Muscle layer of colon (tissue), 2 donors: ENCODE measurements around the gene ABHD12.
"Not testable (repeated sequence)": the region's sequence is repeated elsewhere in the genome, so short reads cannot be mapped to it uniquely, and the experiment has no call there.

Experiments
- H3K27ac ChIP-seq: one replicate; pipeline ENCODE4 v1.7.0; 2013; ENCODE audit warnings: low read depth, mild to moderate bottlenecking, low read length, moderate library complexity
- H3K27me3 ChIP-seq, 2 donors: one replicate each; pipeline ENCODE4 v1.7.0; 2013; ENCODE audit warnings: low read length in 2 of 2, mild to moderate bottlenecking in 2 of 2; ENCODE audit not compliant: insufficient read depth in 2 of 2, control insufficient read depth in 1 of 2
- H3K36me3 ChIP-seq: one replicate; pipeline ENCODE4 v1.7.0; 2013; ENCODE audit warnings: mild to moderate bottlenecking, low read length; ENCODE audit not compliant: insufficient read depth
- H3K4me1 ChIP-seq: one replicate; pipeline ENCODE4 v1.7.0; 2013; ENCODE audit warnings: mild to moderate bottlenecking, low read length; ENCODE audit not compliant: insufficient read depth
- H3K4me3 ChIP-seq, 2 donors: one replicate each; pipeline ENCODE4 v1.7.0; 2013; ENCODE audit warnings: low read length in 2 of 2, low read depth in 1 of 2, mild to moderate bottlenecking in 1 of 2, moderate library complexity in 1 of 2
- H3K9ac ChIP-seq: one replicate; pipeline ENCODE4 v1.7.0; 2013; ENCODE audit warnings: low read length
- H3K9me3 ChIP-seq: one replicate; pipeline ENCODE4 v1.7.0; 2013; ENCODE audit warnings: mild to moderate bottlenecking, low read length
- donor health status: abdominal sarcoma.
- donor health status: Adenocarcinoma of cecum.

ABHD12 gene

DNA sequence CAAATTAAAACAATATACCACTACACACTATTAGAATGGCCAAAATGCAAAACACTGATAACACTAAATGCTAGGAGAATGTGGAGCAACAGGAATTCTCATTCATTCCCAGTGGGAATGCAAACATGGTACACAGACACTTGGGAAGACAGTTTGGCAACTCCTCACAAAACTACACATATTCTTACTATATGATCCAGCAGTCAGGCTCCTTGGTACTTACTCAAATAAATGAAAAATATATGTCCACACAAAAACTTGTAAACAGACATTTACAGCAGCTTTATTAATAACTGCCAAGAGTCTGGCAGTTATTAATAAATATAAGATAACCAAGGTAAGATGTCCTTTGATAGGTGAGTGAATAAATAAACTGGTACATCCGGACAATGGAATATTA lies 44.9 kb downstream of the ABHD12 start:
- Histone ChIP-seq H3K4me1 (no peaks in the 10 kb centered on the region), H3K9ac (no peak overlapping the region), H3K9me3 (no peaks in the 10 kb centered on the region), H3K27me3 (no peaks in the 10 kb centered on the region), H3K27ac (no peak overlapping the region), H3K36me3 (no peaks in the 10 kb centered on the region), H3K4me3 (no peak overlapping the region)

DNA sequence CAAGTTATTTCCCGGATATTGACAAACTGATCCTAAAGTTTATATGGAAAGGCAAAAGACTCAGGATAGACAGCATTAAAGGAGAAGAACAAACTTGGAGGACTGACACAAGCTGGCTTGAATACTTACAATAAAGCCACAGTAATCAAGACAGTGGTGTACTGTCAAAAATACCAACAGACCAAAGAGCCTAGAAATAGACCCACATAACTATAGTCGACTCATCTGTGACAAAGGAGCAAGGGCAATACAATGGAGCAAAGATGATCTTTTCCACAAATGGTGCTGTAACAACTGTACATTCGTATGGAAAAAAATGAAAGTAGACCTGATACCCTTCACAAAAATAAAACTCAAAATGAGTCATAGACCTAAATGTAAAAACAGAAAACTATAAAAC lies 46.0 kb downstream of the ABHD12 start:
- no peak overlapping the region for H3K4me3 ChIP-seq
- no peaks in the 10 kb centered on the region for H3K27me3 ChIP-seq
- no peaks in the 10 kb centered on the region for H3K36me3 ChIP-seq
- no peak overlapping the region for H3K9ac ChIP-seq
- H3K9me3 ChIP-seq: no peaks in the 10 kb centered on the region
- H3K4me1 ChIP-seq: no peaks in the 10 kb centered on the region
- H3K27ac ChIP-seq: no peak overlapping the region

DNA sequence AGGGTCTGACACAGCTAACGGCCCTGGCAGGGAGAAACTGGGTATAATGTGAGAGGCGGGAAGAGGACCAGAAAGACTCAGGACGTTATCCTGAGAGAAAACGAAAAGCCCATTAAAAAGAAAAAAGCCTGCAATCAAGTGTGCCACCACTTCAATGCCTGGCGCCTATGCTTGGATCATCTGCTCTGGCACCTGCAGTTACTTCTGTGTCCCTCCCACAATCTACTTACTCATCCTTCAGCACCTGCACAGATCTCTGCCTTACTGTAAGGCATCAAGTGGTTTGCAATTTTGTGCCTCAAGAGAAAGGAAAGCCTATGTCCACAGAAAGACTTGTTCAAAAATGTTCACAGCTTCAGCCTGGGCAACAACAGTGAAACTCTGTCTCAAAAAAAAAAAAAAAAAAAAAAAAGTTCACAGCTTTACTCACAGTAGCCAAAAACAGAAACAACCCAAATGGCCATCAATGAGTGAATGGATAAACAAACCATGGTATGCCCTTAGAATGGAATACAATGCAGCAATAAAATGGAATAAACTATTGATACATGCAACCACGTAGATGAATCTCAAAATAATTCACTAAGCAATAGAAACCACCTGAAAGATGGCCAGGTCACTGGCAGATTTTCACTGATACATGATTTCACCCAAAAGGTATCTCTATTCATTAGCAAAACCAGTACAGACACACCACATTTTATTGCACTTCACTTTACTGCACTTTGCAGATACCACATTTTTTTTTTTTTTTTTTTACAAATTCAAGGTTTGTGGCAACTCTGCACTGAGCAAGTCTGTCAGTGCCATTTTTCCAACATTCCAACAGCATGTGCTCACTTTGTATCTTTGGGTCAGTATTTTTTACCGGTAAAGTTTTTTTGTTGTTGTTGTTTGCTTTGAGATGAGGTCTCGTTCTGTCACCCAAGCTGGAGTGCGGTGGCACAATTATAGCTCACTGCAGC lies 48.6 kb downstream of the ABHD12 start:
- no peaks in the 10 kb centered on the region for H3K4me1 ChIP-seq
- no peak overlapping the region for H3K4me3 ChIP-seq
- H3K9ac ChIP-seq: no peak overlapping the region
- no peak overlapping the region for H3K27ac ChIP-seq
- H3K9me3 ChIP-seq: no peaks in the 10 kb centered on the region
- H3K27me3 ChIP-seq: no peaks in the 10 kb centered on the region
- H3K36me3 ChIP-seq: no peaks in the 10 kb centered on the region

DNA sequence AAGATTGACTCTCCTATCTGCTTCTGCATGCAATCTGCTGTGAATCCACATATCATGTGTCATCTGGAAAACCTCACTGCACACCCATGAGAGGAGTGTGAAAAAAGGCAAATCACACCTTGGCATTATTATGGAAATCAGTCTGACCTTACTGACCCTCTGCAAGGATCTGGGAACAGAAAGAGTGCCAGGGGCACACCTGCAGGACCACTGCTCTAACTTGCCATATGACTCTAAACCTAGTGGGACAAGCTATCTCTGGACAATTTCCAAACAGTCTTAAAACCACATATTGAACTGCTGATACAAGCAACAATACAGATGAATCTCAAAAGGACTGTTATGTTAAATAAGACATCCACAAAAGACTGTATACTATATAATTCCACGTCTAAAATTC lies 50.3 kb downstream of the ABHD12 start:
- Histone ChIP-seq H3K4me3 (no peak overlapping the region), H3K27me3 (no peaks in the 10 kb centered on the region), H3K4me1 (no peaks in the 10 kb centered on the region), H3K36me3 (no peaks in the 10 kb centered on the region), H3K27ac (no peak overlapping the region), H3K9ac (no peak overlapping the region), H3K9me3 (no peaks in the 10 kb centered on the region)

DNA sequence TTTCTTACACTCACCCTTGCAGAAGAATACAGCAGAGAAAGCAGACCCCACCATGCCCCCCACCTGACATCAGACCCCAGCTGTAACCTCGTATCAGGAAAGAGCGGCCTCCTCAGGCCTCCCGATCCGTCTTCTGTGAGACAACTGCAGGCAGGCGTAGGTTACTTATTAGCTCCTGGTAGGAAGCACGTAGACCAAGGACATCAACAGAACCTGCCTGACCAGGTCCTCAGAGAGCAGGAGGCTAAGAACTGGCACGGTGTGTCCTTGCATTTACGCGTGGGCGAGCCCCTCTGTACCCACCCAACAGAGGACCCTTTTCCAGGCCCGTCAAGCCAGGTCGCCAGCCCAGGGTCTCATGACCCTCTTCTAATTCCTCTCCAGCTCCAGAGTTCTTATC lies 51.0 kb downstream of the ABHD12 start:
- Histone ChIP-seq H3K4me3 (no peak overlapping the region), H3K27me3 (no peaks in the 10 kb centered on the region), H3K36me3 (no peaks in the 10 kb centered on the region), H3K4me1 (no peaks in the 10 kb centered on the region), H3K9ac (no peak overlapping the region), H3K27ac (no peak overlapping the region), H3K9me3 (no peaks in the 10 kb centered on the region)

DNA sequence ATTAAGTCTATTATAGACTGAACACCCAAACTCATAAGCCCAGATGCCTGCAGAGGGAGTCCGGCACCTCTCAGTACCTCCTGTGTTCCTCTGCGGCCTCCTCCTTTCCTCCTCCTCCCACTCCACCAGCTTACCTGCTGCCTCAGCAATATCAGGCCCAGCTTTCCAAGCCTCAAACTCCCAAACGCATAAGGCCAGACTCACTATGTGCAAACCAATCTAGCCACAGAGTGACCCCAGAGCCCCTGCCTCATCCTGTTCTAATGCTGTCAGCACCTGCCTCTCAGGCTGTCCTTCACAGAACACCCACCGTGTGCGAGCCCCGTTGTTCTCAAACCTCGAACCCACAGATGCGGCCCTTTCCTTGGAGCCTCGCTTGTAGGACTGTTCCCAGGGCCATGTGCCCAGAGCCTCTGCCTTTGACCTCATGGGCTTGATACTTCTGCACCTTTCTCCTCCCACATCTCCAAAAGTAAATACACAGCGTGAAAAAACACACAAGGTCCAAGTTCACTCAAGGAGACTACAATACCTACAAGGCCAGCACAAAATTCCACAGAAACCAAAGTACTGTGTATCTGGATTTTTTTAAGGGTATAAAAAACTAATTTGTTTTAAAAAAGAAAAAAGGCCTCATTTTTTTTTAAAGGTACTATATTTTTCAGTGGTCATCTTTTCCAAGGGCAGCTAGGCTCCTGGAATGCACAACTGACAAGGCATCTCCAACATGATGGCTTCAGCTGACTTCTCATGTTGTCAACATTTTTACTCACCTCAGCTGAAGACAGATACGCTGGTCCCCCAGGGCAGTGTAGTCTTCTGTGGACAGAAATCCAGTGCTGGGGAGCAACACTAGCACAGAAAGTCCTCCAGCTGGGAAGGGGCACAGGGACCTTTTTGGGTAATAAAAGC lies 52.3 kb downstream of the ABHD12 start:
- no peaks in the 10 kb centered on the region for H3K4me1 ChIP-seq
- H3K4me3 ChIP-seq: no peak overlapping the region
- H3K9ac ChIP-seq: no peak overlapping the region
- H3K27ac ChIP-seq: no peak overlapping the region
- no peaks in the 10 kb centered on the region for H3K27me3 ChIP-seq
- no peaks in the 10 kb centered on the region for H3K9me3 ChIP-seq
- H3K36me3 ChIP-seq: no peaks in the 10 kb centered on the region

DNA sequence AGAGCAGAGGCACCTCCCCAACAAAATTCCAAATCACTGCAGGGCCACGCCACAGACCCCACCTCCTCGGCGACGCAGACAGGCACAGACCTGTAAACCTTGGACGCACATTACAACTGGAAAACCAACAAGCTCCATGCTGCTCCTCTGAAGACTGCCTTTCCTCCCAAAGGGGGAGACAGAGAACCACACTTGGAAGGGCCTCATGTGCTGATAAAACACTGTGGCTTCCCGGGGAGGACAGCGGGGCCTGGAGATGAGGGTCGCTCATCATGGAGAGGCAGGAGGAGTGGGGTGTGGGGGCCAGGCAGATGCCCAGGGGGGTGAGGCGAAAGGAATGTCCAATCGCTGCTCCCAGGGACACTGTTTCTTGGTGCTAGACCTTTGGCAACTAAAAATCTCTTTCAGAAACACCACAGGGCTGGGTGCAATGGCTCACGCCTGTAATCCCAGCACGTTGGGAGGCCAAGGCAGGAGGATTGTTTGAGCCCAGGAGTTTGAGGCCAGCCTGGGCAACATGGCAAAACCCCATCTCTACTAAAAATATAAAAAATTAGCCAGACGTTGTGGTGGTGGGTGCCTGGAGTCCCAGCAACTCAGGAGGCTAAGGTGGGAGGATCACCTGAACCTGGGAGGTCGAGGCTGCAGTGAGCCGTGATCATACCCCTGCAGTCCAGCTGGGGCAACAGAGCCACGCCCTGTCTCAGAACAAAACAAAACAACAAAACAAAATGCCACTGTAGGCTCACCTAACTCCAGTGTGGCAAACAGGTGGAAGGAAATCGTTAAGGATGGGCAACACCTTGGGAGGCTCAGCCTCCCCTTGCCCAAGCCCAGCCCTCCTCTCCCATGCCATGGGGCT lies 53.8 kb downstream of the ABHD12 start:
- Histone ChIP-seq H3K27ac (no peak overlapping the region), H3K36me3 (no peaks in the 10 kb centered on the region), H3K4me1 (no peaks in the 10 kb centered on the region), H3K9ac (no peak overlapping the region), H3K4me3 (no peak overlapping the region), H3K9me3 (no peaks in the 10 kb centered on the region), H3K27me3 (no peaks in the 10 kb centered on the region)

DNA sequence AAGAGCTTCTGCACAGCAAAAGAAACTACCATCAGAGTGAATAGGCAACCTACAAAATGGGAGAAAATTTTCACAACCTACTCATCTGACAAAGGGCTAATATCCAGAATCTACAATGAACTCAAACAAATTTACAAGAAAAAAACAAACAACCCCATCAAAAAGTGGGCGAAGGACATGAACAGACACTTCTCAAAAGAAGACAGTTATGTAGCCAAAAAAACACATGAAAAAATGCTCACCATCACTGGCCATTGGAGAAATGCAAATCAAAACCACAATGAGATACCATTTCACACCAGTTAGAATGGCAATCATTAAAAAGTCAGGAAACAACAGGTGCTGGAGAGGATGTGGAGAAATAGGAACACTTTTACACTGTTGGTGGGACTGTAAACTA lies 55.7 kb downstream of the ABHD12 start:
- H3K9ac ChIP-seq, H3K27me3 ChIP-seq, H3K4me3 ChIP-seq, H3K36me3 ChIP-seq, H3K4me1 ChIP-seq, H3K9me3 ChIP-seq, H3K27ac ChIP-seq: not testable (repeated sequence)

DNA sequence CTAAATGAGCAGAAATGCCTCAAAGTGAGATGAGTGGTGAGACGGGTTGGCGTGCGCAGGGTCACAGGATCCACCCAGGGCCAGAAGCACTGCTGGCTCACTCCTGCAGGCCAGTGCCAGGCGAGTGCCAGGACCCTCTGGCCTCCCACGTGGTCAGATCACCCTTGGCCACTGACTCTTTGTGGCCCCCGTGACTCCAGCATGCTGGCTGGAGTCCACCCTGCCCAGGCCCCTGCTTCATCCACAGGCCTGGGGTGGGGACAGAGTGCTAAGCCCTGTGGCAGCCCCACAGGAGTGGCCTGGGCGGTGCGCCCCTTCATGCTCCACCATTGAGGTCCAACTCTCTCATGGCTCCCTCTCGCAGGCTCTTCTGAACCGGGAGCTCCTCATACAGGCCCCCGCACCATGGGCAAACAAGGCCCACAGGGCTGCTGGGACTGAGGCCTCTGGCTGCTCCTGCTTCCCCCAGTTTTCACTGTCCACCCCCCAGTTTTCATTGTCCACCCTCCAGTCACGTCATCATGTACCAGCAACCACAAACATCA lies 61.6 kb downstream of the ABHD12 start:
- Histone ChIP-seq H3K4me1 (no peaks in the 10 kb centered on the region), H3K9ac (no peak overlapping the region), H3K36me3 (no peaks in the 10 kb centered on the region), H3K27ac (no peak overlapping the region), H3K27me3 (no peaks in the 10 kb centered on the region), H3K9me3 (no peaks in the 10 kb centered on the region), H3K4me3 (no peak overlapping the region)

DNA sequence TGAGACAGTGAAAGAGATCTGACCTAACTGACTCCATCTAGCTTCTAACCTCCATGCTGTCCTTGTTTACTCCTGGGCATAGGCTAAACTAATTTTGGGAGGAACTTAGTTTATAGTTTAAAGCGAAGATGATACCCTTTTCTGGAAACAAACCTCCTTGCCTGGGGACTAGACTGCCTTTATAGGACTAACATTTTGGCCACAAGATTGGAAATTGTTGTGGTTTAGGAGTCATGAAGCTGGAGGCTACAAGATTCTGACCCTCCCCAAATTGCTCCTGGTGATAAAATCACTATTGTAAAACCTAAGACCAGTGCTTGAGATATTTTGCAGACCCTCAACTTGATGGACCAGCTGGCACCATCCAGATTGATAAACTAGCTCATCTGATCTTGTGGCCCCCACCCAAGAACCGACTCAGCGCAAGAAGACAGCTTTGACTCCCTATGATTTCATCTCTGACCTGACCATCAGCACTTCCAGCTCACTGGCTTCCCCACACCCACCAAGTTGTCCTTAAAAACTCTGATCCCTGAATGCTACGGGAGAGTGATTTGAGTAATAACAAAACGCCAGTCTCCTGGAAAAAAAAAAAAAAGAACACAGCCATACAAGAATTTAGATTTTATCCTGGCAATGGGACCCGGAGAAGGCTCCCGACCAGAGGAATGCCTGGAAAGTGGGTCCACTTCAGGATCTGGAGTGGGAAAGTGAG lies 63.0 kb downstream of the ABHD12 start:
- no peaks in the 10 kb centered on the region for H3K9me3 ChIP-seq
- H3K4me3 ChIP-seq: no peak overlapping the region
- no peak overlapping the region for H3K27ac ChIP-seq

More for the DNA sequence above, 63.0 kb downstream of the ABHD12 start:
- H3K9ac ChIP-seq: no peak overlapping the region
- H3K4me1 ChIP-seq: no peaks in the 10 kb centered on the region
- H3K36me3 ChIP-seq: no peaks in the 10 kb centered on the region
- H3K27me3 ChIP-seq: no peaks in the 10 kb centered on the region
